ENCODE data around the gene SRRM3.
"Not testable (repeated sequence)": the region's sequence is repeated elsewhere in the genome, so short reads cannot be mapped to it uniquely, and the experiment has no call there.

The SRRM3 gene

DNA sequence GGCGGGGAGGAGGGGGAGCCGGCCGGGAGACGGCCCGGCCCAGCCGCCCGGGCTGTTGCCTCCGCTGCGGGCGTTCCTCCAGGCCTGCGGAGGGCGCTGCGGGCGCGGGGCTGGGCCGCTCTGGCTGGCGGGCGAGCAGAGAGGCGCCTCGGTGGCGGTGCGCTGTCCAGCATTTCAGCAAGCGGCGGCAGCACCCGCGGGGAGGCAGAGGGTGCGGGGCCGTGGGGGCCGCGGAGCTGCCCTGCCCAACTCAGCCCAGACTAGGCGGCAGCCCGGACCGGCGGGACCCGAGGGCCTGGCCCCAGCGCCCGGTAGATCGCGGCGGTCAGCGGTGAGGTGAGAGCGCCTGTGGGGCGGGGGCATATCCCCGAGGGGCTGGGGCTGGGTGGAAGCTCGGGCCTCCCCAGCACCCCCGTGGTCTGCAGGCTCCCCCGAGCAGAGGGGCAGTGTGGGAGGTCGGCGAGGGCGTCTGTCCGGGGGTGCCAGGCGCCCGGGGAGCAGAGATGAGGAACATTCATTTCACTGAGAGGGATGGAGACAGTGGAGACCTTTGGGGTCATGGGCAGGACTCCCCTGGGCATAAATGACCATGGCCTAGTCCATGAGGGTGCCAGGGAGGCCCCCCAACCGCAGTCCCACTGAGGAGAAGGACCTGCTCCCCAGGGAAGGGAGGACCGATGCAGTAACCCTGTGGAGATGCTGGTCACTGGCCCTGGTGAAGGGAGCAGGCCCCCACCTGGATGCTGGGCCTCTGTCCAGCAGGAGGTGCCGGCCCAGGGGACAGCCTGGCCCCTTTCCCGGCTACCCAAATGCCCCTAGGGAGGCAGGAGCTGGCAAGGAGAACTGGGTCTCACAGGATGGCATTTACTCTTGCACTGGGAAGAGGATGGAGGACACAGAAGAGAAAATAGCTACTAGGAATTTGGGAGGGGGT is at the start of gene SRRM3:
SRRM3 (plus strand) TSS at position 165 of the 934 bp plus-strand sequence. CDS start 33,171 bp downstream, outside the sequence.
- peak; percentile 98 for DNase-seq (ENCODE audit: low spot score)

DNA sequence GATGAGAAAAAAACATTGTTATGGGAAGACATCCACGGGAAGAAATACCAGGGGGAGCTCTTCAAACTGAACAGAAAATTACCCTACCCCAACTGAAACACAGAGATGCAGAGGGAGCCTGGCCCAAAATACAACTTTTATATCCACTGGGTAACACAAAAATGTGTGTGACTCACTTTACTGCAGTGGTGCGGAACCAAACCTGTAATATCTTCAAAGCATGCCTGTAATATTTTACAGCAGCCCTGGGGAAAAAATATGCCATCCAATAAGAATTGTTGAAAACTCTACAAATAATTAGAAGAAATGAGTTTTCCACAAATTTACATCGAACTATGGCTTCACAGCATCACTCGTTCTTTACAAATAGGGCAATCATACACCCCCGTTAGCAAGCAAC is 49.8 kb upstream of the SRRM3 start:
- no peak for DNase-seq (ENCODE audit: low spot score)

GRCh38 chr7:76153571-76154230 is 48.0 kb upstream of the SRRM3 start:
- not testable (repeated sequence) for DNase-seq (ENCODE audit: low spot score)

DNA sequence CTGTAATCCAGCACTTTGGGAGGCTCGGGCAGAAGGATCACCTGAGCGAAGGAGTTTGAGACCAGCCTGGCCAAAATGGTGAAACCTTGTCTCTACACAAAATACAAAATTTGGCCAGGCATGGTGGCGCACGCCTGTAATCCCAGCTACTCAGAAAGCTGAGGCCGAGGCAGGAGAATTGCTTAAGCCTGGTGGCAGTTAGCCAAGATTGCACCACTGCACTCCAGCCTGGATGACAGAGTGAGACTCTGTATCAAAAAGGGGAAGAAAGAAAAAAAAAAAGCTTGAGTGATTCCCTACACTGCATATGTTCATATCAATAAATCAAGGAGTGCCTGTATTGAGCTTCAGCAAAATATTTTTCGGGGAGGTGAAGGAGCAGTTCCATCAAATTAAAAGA is 45.8 kb upstream of the SRRM3 start:
- DNase-seq (ENCODE audit: low spot score) = no peak

- not testable (repeated sequence) for DNase-seq (ENCODE audit: low spot score)
Observed at GRCh38 chr7:76156992-76157685, 44.6 kb upstream of the SRRM3 start.

- not testable (repeated sequence) for DNase-seq (ENCODE audit: low spot score)
Observed at GRCh38 chr7:76158416-76158815, 43.3 kb upstream of the SRRM3 start.

DNA sequence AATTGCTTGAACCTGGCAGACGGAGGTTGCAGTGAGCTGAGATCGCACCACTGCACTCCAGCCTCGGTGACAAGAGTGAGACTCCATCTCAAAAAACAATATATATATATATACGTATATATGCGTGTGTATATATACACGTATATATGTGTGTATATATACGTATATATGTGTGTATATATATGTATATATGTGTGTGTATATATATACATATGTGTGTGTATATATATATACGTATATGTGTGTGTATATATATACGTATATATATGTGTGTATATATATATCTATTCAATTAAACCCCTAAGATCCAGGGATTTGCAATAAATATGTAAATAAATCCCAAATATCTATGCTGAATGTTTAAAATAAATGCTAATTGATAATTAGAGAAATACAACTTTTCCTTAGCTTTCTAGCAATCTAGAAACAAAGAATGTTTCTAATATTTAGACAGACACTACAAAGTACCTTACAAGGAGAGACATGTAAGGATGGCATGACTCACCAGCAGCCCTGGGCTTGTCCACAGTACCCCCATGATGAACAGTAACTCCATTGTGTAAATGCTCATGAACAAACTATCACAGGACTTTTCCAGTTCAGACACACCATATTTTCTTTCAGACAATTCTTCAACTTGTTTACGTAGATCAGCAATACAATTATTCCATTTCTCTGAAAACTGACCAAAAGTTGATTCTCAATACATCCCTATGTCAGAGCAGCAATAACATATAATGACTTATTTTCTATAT is 39.1 kb upstream of the SRRM3 start:
- DNase-seq (ENCODE audit: low spot score) = not testable (repeated sequence)

- not testable (repeated sequence) for DNase-seq (ENCODE audit: low spot score)
Observed at GRCh38 chr7:76163812-76164211, 37.9 kb upstream of the SRRM3 start.

DNA sequence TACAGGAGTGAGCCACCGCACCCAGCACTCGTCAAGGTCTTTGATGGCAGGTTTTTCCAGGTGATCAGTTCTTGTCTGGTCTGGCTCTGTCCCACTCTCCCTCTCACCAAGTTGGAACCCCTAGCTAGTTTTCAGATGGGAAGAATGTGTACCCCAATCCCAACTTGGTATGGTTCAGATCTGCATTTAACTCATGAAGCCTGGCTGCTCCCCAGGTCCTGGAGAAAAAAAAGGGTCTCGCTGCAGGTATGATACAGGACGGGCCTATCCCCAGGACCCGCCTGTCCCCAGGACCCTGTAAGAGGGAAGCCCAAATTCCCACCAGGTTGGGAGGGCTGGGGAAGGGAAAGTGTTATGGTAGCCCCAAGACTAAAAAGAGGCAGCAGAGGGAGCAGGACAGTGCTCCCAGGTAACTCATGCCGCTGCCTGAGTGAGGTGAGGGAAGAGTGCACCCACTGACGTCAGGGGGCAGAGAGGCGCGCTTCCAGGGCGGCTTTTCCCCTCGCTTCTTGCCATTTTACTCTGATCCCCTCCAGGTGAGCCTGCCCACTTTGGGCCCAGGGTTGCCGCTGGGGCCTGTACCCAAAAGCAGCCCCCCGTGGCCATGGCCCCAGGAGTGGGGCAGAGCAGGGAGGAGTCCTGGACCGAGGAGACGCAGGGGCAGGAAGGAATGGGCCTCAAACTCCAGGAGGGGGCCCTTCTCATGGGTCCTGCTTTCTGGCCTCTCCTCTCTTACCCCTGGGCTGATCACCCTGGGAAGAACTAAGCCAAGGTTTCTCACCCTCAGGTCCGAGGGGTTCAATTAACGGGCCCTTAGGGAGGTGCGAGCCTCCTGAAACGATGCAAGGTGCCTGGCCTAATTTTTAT is 36.4 kb upstream of the SRRM3 start:
- no peak for DNase-seq (ENCODE audit: low spot score)

GRCh38 chr7:76165973-76166403 is 35.7 kb upstream of the SRRM3 start:
- DNase-seq (ENCODE audit: low spot score) = no peak

DNA sequence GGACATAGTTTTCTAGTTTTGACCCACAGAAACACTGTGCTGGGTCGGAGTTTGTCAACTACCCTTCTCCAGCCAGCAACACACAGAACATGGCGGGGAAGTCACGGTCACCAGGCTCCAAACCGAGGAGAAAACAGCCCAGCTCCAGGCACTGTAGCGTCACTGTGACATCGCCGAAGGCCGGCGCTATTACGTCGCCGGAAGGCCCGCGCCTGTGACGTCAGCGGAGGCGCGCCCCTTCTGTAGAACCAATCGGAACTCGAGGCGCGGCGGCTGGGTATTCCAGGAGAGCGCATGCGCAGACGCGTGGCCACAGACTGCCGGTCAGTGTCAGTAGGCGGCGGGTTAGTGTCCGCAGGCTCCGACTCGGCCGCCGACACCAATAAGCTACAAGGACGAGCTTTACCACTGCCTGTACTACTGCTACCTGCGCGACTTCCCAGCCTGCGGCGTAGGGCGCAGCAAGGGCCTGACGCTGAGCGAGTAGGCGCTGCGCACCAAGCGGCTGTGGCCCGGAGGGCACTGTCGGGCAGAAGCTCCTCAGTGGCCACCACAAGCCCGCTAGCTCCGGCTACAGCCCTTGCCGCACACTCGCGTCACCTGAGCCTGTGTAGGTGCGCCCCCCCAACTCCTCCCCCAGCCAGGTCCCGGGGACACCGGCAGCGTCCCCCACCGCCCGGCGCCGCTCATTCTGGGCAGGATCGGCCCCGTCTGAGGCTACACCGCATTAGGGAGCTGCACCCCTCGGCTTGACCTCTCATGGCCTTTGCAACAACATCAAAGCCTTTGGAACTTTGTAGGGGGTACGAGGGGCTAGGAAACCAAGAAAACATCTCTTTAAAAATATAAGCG is 35.1 kb upstream of the SRRM3 start:
- DNase-seq (ENCODE audit: low spot score) = peak; percentile 97

GRCh38 chr7:76173566-76174205 is 28.0 kb upstream of the SRRM3 start:
- DNase-seq (ENCODE audit: low spot score) = no peak

DNA sequence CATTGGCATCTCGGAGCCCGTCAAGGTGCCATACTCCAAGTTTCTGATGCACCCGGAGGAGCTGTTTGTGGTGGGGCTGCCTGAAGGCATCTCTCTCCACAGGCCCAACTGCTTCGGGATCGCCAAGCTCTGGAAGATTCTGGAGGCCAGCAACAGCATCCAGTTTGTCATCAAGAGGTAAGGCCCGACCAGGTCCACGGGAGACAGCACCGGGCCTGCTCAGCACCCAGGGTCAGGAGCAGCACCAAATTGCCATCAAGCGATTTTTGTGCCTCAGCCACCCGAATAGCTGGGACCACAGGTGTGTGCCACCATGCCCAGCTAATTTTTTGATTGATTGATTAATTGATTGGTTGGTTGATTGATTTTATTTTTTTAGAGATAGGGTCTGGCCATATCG is 24.7 kb upstream of the SRRM3 start:
- not testable (repeated sequence) for DNase-seq (ENCODE audit: low spot score)

GRCh38 chr7:76179686-76180085 is 22.0 kb upstream of the SRRM3 start:
- DNase-seq (ENCODE audit: low spot score) = no peak

GRCh38 chr7:76182225-76182960 is 19.3 kb upstream of the SRRM3 start:
- no peak for DNase-seq (ENCODE audit: low spot score)

GRCh38 chr7:76185187-76185896 is 16.4 kb upstream of the SRRM3 start:
- DNase-seq (ENCODE audit: low spot score) = peak; percentile 66

DNA sequence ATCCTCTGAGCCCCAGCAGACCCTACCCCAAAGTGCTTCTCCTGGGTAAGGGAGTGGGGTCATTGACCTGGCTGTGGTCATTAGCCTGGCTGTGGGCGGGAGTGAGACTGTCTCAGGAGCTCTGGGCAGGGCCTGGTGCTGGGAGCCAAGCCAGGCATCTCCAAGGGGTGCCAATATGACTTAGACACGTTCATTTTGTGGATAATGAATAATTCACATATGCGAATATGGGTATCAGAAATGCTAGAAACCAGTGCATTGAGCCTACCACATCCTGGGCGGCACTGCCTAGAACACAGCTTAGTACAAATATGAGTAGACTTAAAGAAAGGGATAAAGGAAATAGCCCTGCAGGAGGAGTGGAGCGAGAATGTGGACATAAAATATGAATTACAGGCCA is 14.4 kb upstream of the SRRM3 start:
- no peak for DNase-seq (ENCODE audit: low spot score)

GRCh38 chr7:76189276-76189675 is 12.4 kb upstream of the SRRM3 start:
- no peak for DNase-seq (ENCODE audit: low spot score)

Data from D341Med (cell line).